HEK293 (cell line): Measurements from ENCODE around the gene SMAD7.

Experiments
- CTCF ChIA-PET: fragments of 350-600 bp; formaldehyde crosslinking; extraction: SDS; loops from one replicate; lab custom pipeline; 2021; ENCODE audit warnings: antibody characterized with exemption; lab: Yijun Ruan, JAX
- POLR2A ChIA-PET: fragments of 300-600 bp; formaldehyde crosslinking; extraction: SDS; loops from one replicate; lab custom pipeline; 2020; ENCODE audit warnings: antibody characterized with exemption, inconsistent platforms; lab: Yijun Ruan, JAX
- H3K27ac ChIP-seq: fragments of 200-500 bp; sonication (Bioruptor generic); 2 replicates; pipeline ENCODE4 v1.5.1; 2014; ENCODE audit warnings: low read depth, low read length, control low read depth, inconsistent platforms; ENCODE audit errors: extremely low read depth
- H3K36me3 ChIP-seq, 2 experiments: fragments of 200-500 bp in 1 of 2; sonication (Bioruptor generic) in 1 of 2; 1 replicate in 1 of 2; 2 replicates in 1 of 2; pipeline ENCODE4 v1.5.1; 2014 to 2017; ENCODE audit warnings: inconsistent platforms in 2 of 2, low read length in 2 of 2; ENCODE audit not compliant: control insufficient read depth in 2 of 2, insufficient read depth in 1 of 2
- H3K4me1 ChIP-seq: fragments of 200-500 bp; sonication (Bioruptor generic); 2 replicates; pipeline ENCODE4 v1.5.1; 2014; ENCODE audit warnings: mild to moderate bottlenecking, low read length, inconsistent platforms; ENCODE audit not compliant: control insufficient read depth, insufficient read depth
- H3K4me3 ChIP-seq: 2 replicates; pipeline ENCODE4 v1.5.1; 2011; ENCODE audit warnings: low read depth, mild to moderate bottlenecking, control low read depth, low read length, moderate library complexity
- H3K9me3 ChIP-seq: fragments of 200-500 bp; sonication (Bioruptor generic); 2 replicates; pipeline ENCODE4 v1.5.1; 2014; ENCODE audit warnings: low read depth, low read length, inconsistent platforms; ENCODE audit not compliant: control insufficient read depth, insufficient read depth
- PRDM4 ChIP-seq: fragments of 450-650 bp; formaldehyde crosslinking; IDR thresholded peaks from 2 replicates; pipeline ENCODE4 v1.5.1; 2017; ENCODE audit warnings: missing biosample characterization, missing genetic modification characterization
- ZNF112 ChIP-seq: fragments of 450-650 bp; formaldehyde crosslinking; IDR thresholded peaks from 2 replicates; pipeline ENCODE4 v1.5.0; 2017; ENCODE audit warnings: missing biosample characterization, missing genetic modification characterization
- ZNF274 ChIP-seq, 2 experiments: fragments of 200-500 bp in 1 of 2; fragments of 450-650 bp in 1 of 2; sonication (Bioruptor generic) in 1 of 2; formaldehyde crosslinking in 1 of 2; IDR thresholded peaks; 2 replicates each; pipeline versions ENCODE4 v1.5.1 to v1.6.1; 2014 to 2016; ENCODE audit warnings: borderline replicate concordance in 1 of 2, inconsistent platforms in 1 of 2, low read length in 1 of 2, missing biosample characterization in 1 of 2, missing genetic modification characterization in 1 of 2
- ZNF426 ChIP-seq: fragments of 450-650 bp; formaldehyde crosslinking; IDR thresholded peaks from 2 replicates; pipeline ENCODE4 v1.5.1; 2017; ENCODE audit warnings: missing biosample characterization, missing genetic modification characterization, mild to moderate bottlenecking, inconsistent platforms, moderate library complexity
- ZNF433 ChIP-seq: fragments of 450-650 bp; formaldehyde crosslinking; IDR thresholded peaks from 2 replicates; pipeline ENCODE4 v1.5.1; 2016; ENCODE audit warnings: missing biosample characterization, missing genetic modification characterization, low read depth
- ZNF558 ChIP-seq: fragments of 450-650 bp; formaldehyde crosslinking; IDR thresholded peaks from 2 replicates; pipeline ENCODE4 v1.5.1; 2016; ENCODE audit warnings: missing biosample characterization, missing genetic modification characterization
- ZNF560 ChIP-seq: fragments of 450-650 bp; formaldehyde crosslinking; IDR thresholded peaks from 2 replicates; pipeline ENCODE4 v1.5.1; 2017; ENCODE audit warnings: missing biosample characterization, missing genetic modification characterization, borderline replicate concordance
- ZNF561 ChIP-seq: fragments of 450-650 bp; IDR thresholded peaks from 2 replicates; pipeline ENCODE4 v1.5.1; 2018; ENCODE audit warnings: missing biosample characterization, missing genetic modification characterization, borderline replicate concordance
- ZNF660 ChIP-seq: fragments of 450-650 bp; IDR thresholded peaks from 2 replicates; pipeline ENCODE4 v1.5.1; 2018; ENCODE audit warnings: missing biosample characterization, mild to moderate bottlenecking, missing genetic modification characterization
- ZNF747 ChIP-seq: fragments of 450-650 bp; formaldehyde crosslinking; IDR thresholded peaks from 2 replicates; pipeline ENCODE4 v1.5.1; 2016; ENCODE audit warnings: missing biosample characterization, missing genetic modification characterization
- TF ChIP-seq, protein P1 (sequence below): fragments of 450-650 bp; formaldehyde crosslinking; IDR thresholded peaks from 2 replicates; pipeline ENCODE4 v1.5.0; 2017; ENCODE audit warnings: missing biosample characterization, missing genetic modification characterization, borderline replicate concordance
- TF ChIP-seq, protein P2 (sequence below): fragments of 450-650 bp; formaldehyde crosslinking; IDR thresholded peaks from 2 replicates; pipeline ENCODE4 v1.5.1; 2016; ENCODE audit warnings: missing biosample characterization, missing genetic modification characterization
- TF ChIP-seq, protein P3 (sequence below): fragments of 450-650 bp; formaldehyde crosslinking; IDR thresholded peaks from 2 replicates; pipeline ENCODE4 v1.5.1; 2016; ENCODE audit warnings: missing biosample characterization, missing genetic modification characterization

The SMAD7 gene

GRCh38 chr18:48955830-48956261 is 5.1 kb upstream of the SMAD7 start:
- no peak for TF ChIP-seq ZNF112 (tag by site-specific recombination)
- Histone ChIP-seq H3K9me3 (no peaks in the 10 kb centered on the region), H3K4me1 (peaks cover 26% of the 10 kb centered on the region), H3K27ac (0 out of 2 replicates have a peak overlapping the region, but pooled peaks have one; percentile 16), H3K36me3 (no peaks in the 10 kb centered on the region), H3K4me3 (no peak overlapping the region)
- POLR2A ChIA-PET: interaction anchor here (1.0 to 1.5 kb wide), 3 partner anchors 13 to 42 kb away, joined by 3 to 8 read pairs (median 3); no protein-coding TSS in a partner anchor
- CTCF ChIA-PET: interaction anchor here (0.6 to 1.0 kb wide), 7 partner anchors 16 to 828 kb away, joined by 3 to 5 read pairs (median 3); no protein-coding TSS in a partner anchor

GRCh38 chr18:48954886-48955819 is 4.4 kb upstream of the SMAD7 start:
- Histone ChIP-seq H3K4me1 (peaks cover 20% of the 10 kb centered on the region), H3K9me3 (no peaks in the 10 kb centered on the region), H3K36me3 (no peaks in the 10 kb centered on the region), H3K27ac (no peak overlapping the region), H3K4me3 (no peak overlapping the region)
- CTCF ChIA-PET: interaction anchor here (0.6 to 1.0 kb wide), 8 partner anchors 16 to 1273 kb away, joined by 3 to 5 read pairs (median 3); no protein-coding TSS in a partner anchor
- POLR2A ChIA-PET: interaction anchor here (0.6 to 12.3 kb wide), 7 partner anchors 11 to 103 kb away, joined by 3 to 252 read pairs (median 4); no protein-coding TSS in a partner anchor
- TF ChIP-seq ZNF560 (tag by site-specific recombination): no peak
- TF ChIP-seq PRDM4 (tag by site-specific recombination): no peak
- TF ChIP-seq ZNF660 (tag by site-specific recombination): no peak
- TF ChIP-seq ZNF426: no peak
- TF ChIP-seq, protein P1, sequence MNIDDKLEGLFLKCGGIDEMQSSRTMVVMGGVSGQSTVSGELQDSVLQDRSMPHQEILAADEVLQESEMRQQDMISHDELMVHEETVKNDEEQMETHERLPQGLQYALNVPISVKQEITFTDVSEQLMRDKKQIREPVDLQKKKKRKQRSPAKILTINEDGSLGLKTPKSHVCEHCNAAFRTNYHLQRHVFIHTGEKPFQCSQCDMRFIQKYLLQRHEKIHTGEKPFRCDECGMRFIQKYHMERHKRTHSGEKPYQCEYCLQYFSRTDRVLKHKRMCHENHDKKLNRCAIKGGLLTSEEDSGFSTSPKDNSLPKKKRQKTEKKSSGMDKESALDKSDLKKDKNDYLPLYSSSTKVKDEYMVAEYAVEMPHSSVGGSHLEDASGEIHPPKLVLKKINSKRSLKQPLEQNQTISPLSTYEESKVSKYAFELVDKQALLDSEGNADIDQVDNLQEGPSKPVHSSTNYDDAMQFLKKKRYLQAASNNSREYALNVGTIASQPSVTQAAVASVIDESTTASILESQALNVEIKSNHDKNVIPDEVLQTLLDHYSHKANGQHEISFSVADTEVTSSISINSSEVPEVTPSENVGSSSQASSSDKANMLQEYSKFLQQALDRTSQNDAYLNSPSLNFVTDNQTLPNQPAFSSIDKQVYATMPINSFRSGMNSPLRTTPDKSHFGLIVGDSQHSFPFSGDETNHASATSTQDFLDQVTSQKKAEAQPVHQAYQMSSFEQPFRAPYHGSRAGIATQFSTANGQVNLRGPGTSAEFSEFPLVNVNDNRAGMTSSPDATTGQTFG (tag by site-specific recombination): no peak
- no peak for TF ChIP-seq ZNF558
- TF ChIP-seq, protein P2, sequence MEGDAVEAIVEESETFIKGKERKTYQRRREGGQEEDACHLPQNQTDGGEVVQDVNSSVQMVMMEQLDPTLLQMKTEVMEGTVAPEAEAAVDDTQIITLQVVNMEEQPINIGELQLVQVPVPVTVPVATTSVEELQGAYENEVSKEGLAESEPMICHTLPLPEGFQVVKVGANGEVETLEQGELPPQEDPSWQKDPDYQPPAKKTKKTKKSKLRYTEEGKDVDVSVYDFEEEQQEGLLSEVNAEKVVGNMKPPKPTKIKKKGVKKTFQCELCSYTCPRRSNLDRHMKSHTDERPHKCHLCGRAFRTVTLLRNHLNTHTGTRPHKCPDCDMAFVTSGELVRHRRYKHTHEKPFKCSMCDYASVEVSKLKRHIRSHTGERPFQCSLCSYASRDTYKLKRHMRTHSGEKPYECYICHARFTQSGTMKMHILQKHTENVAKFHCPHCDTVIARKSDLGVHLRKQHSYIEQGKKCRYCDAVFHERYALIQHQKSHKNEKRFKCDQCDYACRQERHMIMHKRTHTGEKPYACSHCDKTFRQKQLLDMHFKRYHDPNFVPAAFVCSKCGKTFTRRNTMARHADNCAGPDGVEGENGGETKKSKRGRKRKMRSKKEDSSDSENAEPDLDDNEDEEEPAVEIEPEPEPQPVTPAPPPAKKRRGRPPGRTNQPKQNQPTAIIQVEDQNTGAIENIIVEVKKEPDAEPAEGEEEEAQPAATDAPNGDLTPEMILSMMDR (tag by site-specific recombination): no peak
- TF ChIP-seq, protein P3, sequence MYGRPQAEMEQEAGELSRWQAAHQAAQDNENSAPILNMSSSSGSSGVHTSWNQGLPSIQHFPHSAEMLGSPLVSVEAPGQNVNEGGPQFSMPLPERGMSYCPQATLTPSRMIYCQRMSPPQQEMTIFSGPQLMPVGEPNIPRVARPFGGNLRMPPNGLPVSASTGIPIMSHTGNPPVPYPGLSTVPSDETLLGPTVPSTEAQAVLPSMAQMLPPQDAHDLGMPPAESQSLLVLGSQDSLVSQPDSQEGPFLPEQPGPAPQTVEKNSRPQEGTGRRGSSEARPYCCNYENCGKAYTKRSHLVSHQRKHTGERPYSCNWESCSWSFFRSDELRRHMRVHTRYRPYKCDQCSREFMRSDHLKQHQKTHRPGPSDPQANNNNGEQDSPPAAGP (tag by site-specific recombination): no peak
- no peak for TF ChIP-seq ZNF747 (tag by site-specific recombination)
- TF ChIP-seq ZNF561: no peak
- TF ChIP-seq ZNF433 (tag by site-specific recombination): no peak
- TF ChIP-seq ZNF274 (IDR thresholded peaks at IDR 0.05; ENCODE audit: low read length): no peak
- no peak for TF ChIP-seq ZNF274 (tag by site-specific recombination; IDR thresholded peaks at IDR 0.05; ENCODE audit: borderline replicate concordance)
